ENCODE data around the gene NQO2.
"Not testable (repeated sequence)": the region's sequence is repeated elsewhere in the genome, so short reads cannot be mapped to it uniquely, and the experiment has no call there.

Gene NQO2

GRCh38 chr6:2970753-2971419, 28.8 kb upstream of the NQO2 start:
- DNase-seq = no peak

- DNase-seq = no peak
These were observed 28.1 kb upstream of the NQO2 start, which contains the start of gene SERPINB6 for GRCh38 chr6:2971420-2972218. SERPINB6 (minus strand) TSS chr6:2971567; CDS start chr6:2959332, 12,235 bp downstream.

- DNase-seq = not testable (repeated sequence)
These were observed 27.5 kb upstream of the NQO2 start for GRCh38 chr6:2972219-2972487.

DNA sequence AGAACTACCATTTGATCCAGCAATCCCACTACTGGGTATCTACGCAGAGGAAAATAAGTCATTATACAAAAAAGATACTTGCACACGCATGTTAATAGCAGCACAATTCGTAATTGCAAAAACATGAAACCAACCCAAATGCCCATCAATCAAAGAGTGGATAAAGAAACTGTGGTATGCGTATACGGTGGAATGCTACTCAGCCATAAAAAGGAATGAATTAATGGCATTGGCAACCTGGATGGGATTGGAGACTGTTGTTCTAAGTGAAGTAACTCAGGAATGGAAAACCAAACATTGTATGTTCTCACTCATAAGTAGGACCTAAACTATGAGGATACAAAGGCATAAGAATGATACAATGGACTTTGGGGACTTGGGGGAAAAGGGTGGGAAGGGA, 27.0 kb upstream of the NQO2 start:
- DNase-seq = not testable (repeated sequence)

DNA sequence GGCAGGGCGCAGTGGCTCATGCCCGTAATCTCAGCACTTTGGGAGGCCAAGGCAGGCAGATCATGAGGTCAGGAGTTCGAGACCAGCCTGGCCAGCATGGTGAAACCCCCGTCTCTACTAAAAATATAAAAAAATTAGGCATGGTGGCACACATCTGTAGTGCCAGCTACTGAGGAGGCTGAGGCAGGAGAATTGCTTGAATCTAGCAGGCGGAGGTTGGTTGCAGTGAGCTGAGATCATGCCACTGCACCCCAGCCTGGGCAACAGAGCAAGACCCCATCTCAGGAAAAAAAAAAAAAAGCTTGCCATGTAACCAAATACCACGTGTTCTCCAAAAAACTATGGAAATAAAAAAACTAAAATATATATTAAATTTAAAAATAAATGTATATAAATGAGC, 26.5 kb upstream of the NQO2 start:
- DNase-seq = not testable (repeated sequence)

DNA sequence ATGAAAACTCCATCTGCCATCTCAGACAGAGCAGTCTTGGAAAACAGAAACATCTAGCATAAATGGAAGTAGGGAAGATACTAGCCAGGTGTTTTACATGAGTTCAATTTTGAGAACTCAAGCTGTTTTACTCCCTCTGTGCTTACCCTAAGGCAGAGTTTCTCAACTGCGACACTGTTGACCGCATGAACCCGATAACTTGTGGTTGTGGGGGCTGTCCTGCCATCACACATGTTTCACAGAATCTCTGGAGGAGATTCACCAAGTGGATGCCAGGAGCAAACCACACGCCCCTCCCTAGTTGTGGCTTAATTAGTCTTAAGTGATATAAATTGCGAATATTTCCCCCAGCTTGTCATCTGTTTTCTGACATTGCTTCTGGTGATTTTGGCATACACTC, 26.0 kb upstream of the NQO2 start:
- no peak for DNase-seq

DNA sequence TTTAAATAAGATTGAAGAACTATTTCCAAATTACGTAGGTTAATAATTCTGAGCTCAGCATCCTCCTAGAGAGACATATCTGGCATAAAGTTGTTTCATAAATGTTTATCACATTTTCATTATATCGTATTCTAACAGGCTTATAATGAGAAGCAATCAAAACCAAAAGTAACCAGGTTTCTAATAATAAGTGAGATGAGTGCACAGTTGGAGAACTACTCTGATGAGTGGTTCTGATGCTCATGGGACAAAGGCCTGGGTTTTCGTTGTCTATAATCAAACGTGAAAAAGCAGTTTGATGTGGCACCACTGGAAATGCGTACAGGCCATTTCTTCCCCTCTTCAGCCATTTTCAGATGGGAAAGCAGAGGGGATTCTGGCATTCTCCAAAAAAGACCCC, 23.6 kb upstream of the NQO2 start:
- DNase-seq = no peak

DNA sequence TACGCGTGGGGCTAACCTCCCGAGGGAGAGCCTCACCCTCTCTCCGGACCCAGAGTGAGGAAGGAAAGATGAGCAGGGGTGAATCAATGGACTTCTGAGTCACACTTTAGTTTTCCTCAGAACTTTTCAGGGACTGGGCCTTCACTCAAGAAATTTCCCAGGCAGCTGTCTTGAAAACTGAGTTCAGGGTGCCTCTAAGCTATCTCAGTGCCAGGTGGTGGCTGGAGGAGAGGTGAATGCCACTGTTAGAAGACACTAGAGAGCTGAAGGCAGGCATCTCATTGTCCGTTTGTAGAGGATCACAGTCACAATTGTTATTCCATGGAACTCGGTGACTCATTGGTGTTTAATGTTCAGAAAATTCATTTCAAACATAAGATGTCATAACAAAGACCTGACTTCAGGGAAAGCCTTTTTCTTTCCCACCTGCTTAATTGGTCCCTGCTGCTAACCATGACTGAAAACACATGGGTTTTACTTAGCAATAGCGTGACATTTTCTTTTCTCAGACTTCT, 23.1 kb upstream of the NQO2 start:
- no peak for DNase-seq

- DNase-seq = no peak
These were observed 22.4 kb upstream of the NQO2 start for GRCh38 chr6:2977290-2977689.

- DNase-seq = no peak
These were observed 21.7 kb upstream of the NQO2 start for GRCh38 chr6:2977799-2978590.

DNA sequence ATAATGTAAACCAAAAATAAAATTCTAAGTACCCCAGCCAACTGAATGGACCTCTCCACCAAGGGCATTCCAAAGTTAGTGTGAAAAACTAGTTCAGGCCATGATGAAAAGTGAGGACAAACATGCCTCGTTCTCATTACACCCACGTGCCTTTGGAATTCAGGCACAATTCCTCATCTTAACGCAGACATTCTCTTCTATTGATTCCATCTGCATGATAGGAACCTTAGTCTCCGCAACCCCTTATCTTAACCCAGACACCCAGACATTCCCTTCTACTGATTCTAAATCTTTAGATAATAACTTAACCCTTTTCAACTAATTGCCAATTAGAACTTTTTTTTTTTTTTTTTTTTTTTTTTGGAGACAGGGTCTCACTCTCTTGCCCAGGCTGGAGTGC, 20.8 kb upstream of the NQO2 start:
- DNase-seq = no peak

DNA sequence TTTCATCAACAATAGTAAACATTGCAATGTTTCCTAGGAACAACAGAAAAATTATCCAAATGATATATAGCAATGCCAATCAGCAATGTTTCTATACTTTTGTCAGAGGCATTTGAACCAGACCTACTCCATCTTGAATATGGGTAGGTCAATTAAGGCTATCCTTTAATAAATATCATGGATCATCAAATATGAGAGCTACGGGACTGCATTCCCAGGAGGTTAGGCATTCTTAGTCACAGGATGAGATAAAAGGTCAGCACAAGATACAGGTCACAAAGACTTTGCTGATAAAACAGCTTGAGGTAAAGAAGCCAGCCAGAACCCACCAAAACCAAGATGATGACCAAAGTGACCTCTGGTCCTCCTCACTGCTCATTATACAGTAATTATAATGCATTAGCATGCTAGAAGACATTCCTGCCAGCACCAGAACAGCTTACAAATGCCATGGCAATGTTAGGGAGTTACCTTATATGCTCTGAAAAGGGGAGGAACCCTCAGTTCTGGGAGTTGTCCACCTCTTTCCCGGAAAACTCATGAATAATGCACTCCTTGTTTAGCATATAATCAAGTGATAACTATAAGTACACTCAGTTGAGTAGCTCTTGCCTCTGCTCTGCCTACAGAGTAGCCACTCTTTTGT, 19.8 kb upstream of the NQO2 start:
- no peak for DNase-seq

- no peak for DNase-seq
These were observed 19.2 kb upstream of the NQO2 start for GRCh38 chr6:2980465-2980855.

DNA sequence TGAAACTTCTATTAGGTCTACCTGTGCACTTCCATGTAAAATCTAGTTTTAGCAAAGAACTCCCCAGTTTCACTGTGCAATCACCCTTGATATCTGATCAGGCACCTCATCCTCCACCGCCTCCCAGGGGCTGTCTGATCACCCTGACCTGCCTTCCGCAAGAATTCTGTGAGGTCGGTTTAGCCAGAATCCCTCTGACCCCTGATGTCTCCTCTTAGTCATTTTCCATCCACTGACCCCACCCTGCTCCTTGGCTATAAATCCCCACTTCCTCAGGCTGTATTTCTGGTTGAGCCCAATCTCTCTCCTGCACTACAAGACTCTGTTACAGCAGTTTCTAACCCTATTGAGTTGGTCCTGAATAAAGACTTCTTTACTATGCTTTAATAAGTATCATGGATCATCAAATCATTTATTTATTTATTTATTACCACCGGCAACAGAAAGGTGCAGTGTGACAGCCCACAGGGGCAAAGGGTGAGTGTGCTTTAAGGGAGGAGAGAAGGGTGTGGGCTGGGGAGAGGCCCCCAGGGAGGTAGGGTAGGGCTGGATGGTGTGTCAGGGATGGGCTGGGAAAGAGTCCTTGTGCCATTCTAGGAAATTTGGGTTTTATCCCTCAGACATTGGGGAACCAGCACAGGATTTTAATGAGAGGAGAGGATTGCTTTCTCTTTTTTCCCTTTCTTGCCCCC, 17.1 kb upstream of the NQO2 start:
- no peak for DNase-seq

GRCh38 chr6:2984738-2985406, 14.8 kb upstream of the NQO2 start:
- DNase-seq = no peak

DNA sequence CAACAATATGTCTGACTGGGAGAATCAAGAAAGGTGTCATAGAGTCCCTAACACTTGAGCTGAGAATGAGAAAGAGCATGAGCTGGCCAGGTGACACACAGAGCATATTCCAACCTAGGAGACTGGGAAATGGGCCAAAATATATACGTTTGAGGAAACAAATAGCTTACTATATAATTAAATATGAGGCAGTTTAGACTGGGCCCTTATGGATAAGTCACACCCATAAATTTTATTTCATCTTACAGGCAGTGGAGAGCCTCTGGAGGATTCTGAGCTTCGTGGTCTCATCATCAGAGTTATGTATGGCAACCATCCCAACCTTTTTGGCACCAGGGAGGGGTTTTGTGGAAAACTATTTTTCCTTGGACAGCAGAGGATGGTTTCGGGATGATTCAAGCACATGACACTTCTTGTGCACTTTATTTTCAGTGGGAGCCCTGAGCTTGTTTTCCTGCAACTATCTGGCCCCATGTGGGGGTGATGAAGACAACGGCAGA, 12.9 kb upstream of the NQO2 start:
- no peak for DNase-seq

GRCh38 chr6:2988094-2988425, 11.6 kb upstream of the NQO2 start:
- no peak for DNase-seq

DNA sequence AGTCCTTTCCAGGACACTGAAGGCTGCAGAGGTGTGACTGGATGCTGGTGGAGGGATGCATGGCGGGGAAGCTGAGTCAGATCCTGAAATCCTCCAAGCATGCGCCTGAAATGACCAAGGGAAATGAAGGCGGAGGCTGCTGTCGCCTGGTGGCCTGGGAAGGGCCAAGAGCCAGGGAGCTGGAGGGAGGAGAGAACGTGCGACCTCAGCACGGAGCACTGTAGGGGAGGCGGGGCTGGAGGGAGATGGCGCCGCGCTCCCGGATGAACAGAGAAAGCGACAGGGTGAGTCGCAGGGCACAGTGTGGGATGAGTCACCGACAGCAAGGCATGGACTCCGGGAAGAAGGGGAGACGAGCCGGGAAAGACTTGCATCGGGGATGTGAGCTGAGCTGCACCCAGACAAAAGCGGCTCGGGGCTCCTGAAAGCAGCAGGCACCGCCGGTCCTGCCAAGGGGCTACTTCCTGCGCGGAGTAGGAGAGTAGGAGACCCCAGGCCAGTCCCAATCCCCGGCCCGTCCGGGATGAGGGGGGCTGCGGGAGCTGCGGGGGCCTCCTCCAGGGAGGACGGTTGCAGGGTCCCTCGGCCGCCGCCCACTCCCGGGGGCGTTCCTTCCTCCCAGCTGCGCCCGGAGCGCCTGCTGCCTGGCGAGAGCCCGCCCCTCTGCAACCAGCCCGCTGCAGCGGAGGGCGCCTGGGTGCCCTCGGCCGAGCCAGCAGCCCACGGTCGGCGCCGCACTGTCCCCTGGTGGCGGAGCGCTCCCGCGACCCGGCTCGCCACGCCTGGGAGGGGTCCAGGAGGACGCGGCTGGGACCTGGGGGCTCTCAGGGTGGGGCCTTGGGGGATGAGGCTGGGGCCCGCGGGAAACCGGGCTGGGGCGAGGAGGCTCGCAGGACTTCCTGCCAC, 11.0 kb upstream of the NQO2 start:
- DNase-seq = peak; percentile 75 to 78

- peak; percentile 81 to 99 for DNase-seq
These were observed 10.1 kb upstream of the NQO2 start for GRCh38 chr6:2989332-2990247.
